SK-N-SH (cell line): Measurements from ENCODE around the gene GRM5. TPM values are rescaled to one million over a fixed set of nuclear protein-coding genes. Genes with fewer than 3 reads are reported as not detected.

Source experiments
- CTCF ChIA-PET: fragments of 300-600, 350-600 bp; formaldehyde crosslinking; extraction: SDS; loops from one replicate; lab custom pipeline; 2021; lab: Yijun Ruan, JAX
- POLR2A ChIA-PET: fragments of 350-600 bp; sonication (Branson Sonifier 250); formaldehyde crosslinking; extraction: SDS; loops from one replicate; lab custom pipeline; 2020; ENCODE audit warnings: antibody characterized with exemption, inconsistent platforms; lab: Yijun Ruan, JAX
- DNase-seq: peaks from one replicate; pipeline ENCODE4 v3.0.0; 2012
- H2AFZ ChIP-seq: fragments of 200-600 bp; sonication (generic); 2 replicates; pipeline ENCODE4 v1.8.1; 2016; ENCODE audit warnings: antibody characterized with exemption, mild to moderate bottlenecking, low read depth
- H3F3A ChIP-seq: fragments of 200-600 bp; sonication (generic); replicated peaks from 2 replicates; pipeline ENCODE3; 2016; ENCODE audit warnings: antibody characterized with exemption, mild to moderate bottlenecking; ENCODE audit not compliant: insufficient read depth
- H3K27ac ChIP-seq, 2 experiments: fragments of 200-500 bp in 1 of 2; fragments of 200-600 bp in 1 of 2; sonication (Bioruptor generic) in 1 of 2; sonication (generic), shearing (Covaris generic) in 1 of 2; 2 replicates each; pipeline versions ENCODE4 v1.5.1 to v1.6.1; 2014 to 2016; ENCODE audit warnings: low read depth in 2 of 2, inconsistent platforms in 1 of 2, low read length in 1 of 2, mild to moderate bottlenecking in 1 of 2, mixed read lengths in 1 of 2
- H3K27me3 ChIP-seq: fragments of 200-600 bp; sonication (generic), shearing (Covaris generic); 2 replicates; pipeline ENCODE4 v1.6.1; 2016; ENCODE audit warnings: mixed run types; ENCODE audit not compliant: insufficient read depth
- H3K36me3 ChIP-seq, 2 experiments: fragments of 200-500 bp in 1 of 2; fragments of 200-600 bp in 1 of 2; sonication (Bioruptor generic) in 1 of 2; sonication (generic) in 1 of 2; replicated peaks in 1 of 2; 2 replicates each; pipeline versions ENCODE3 to v1.5.1; 2014 to 2016; ENCODE audit warnings: low read length in 1 of 2, mild to moderate bottlenecking in 1 of 2; ENCODE audit not compliant: insufficient read depth in 2 of 2, control insufficient read depth in 1 of 2
- H3K4me1 ChIP-seq, 2 experiments: fragments of 200-500 bp in 1 of 2; fragments of 200-600 bp in 1 of 2; sonication (Bioruptor generic) in 1 of 2; sonication (generic), shearing (Covaris generic) in 1 of 2; 2 replicates each; pipeline versions ENCODE4 v1.5.1 to v1.6.1; 2014 to 2016; ENCODE audit warnings: low read depth in 1 of 2, low read length in 1 of 2, mixed run types in 1 of 2; ENCODE audit not compliant: insufficient read depth in 2 of 2, control insufficient read depth in 1 of 2
- H3K4me2 ChIP-seq: fragments of 200-600 bp; sonication (generic), shearing (Covaris generic); 2 replicates; pipeline ENCODE4 v1.6.1; 2017; ENCODE audit warnings: mixed run types
- H3K4me3 ChIP-seq, 2 experiments: fragments of 200-500 bp in 1 of 2; fragments of 200-600 bp in 1 of 2; sonication (Bioruptor generic) in 1 of 2; sonication (generic), shearing (Covaris generic) in 1 of 2; 2 replicates each; pipeline versions ENCODE4 v1.5.1 to v1.8.1; 2014 to 2016; ENCODE audit warnings: low read depth in 2 of 2, inconsistent platforms in 1 of 2, low read length in 1 of 2, mild to moderate bottlenecking in 1 of 2, mixed read lengths in 1 of 2, moderate library complexity in 1 of 2
- H3K79me2 ChIP-seq: fragments of 200-600 bp; sonication (generic); 2 replicates; pipeline ENCODE4 v1.8.1; 2017; ENCODE audit warnings: mild to moderate bottlenecking; ENCODE audit not compliant: insufficient read depth
- H3K9ac ChIP-seq: fragments of 200-600 bp; sonication (generic); 2 replicates; pipeline ENCODE4 v1.6.1; 2017; ENCODE audit warnings: mixed run types
- H3K9me2 ChIP-seq: fragments of 200-600 bp; sonication (generic); 2 replicates; pipeline ENCODE4 v1.6.1; 2017; ENCODE audit warnings: mixed run types
- H3K9me3 ChIP-seq: fragments of 200-600 bp; sonication (generic); 2 replicates; pipeline ENCODE4 v1.6.1; 2017; ENCODE audit warnings: mixed run types, mild to moderate bottlenecking, moderate library complexity
- H4K20me1 ChIP-seq: fragments of 200-600 bp; sonication (generic); 2 replicates; pipeline ENCODE4 v1.6.1; 2017; ENCODE audit warnings: mild to moderate bottlenecking, mixed run types; ENCODE audit not compliant: insufficient read depth
- CHD2 ChIP-seq: fragments of 150-350 bp; IDR thresholded peaks from 2 replicates; pipeline ENCODE4 v1.6.1; 2018; ENCODE audit warnings: low read length; ENCODE audit not compliant: partially characterized antibody
- ELF1 ChIP-seq: IDR thresholded peaks from 2 replicates; pipeline ENCODE4 v1.4.0; 2012
- FOXM1 ChIP-seq: IDR thresholded peaks from 2 replicates; pipeline ENCODE4 v1.4.0; 2012; ENCODE audit warnings: low read depth, mild to moderate bottlenecking
- MEF2A ChIP-seq: IDR thresholded peaks from 2 replicates; pipeline ENCODE4 v1.4.0; 2012; ENCODE audit warnings: low read depth, borderline replicate concordance
- NFIC ChIP-seq: IDR thresholded peaks from 2 replicates; pipeline ENCODE4 v1.4.0; 2012; ENCODE audit warnings: borderline replicate concordance
- RAD21 ChIP-seq: IDR thresholded peaks from 2 replicates; pipeline ENCODE4 v1.6.1; 2012; ENCODE audit warnings: mild to moderate bottlenecking, low read length
- RFX5 ChIP-seq: IDR thresholded peaks from 2 replicates; pipeline ENCODE4 v1.6.1; 2012; ENCODE audit warnings: mild to moderate bottlenecking, improper control_type of control experiment, low read length
- SIN3A ChIP-seq: IDR thresholded peaks from 2 replicates; pipeline ENCODE4 v1.6.1; 2012; ENCODE audit warnings: low read depth, mild to moderate bottlenecking, low read length, moderate library complexity, borderline replicate concordance
- SMC3 ChIP-seq: IDR thresholded peaks from 2 replicates; pipeline ENCODE4 v1.6.1; 2012; ENCODE audit warnings: low read depth, low read length, improper control_type of control experiment
- YY1 ChIP-seq: IDR thresholded peaks from 2 replicates; pipeline ENCODE4 v1.4.0; 2012; ENCODE audit warnings: low read depth, mild to moderate bottlenecking
- WGBS: methylation state at CpG from one replicate; pipeline ENCODE4 v1.1.6; 2017; ENCODE audit warnings: low lambda C conversion rate; 5-methylcytosine and 5-hydroxymethylcytosine counted together
- polyA plus RNA-seq, 3 experiments: library from polyadenylated mRNA; depleted of rRNA; stranded (reverse); fragments of >200 nt; gene quantifications; 2 replicates each; pipeline ENCODE4 v1.2.3, GENCODE V29; 2012
- TF ChIP-seq, protein P1 (sequence below): IDR thresholded peaks from 2 replicates; pipeline ENCODE4 v1.4.0; 2012; ENCODE audit warnings: low read depth
- TF ChIP-seq, protein P2 (sequence below): IDR thresholded peaks from 2 replicates; pipeline ENCODE4 v1.6.1; 2012; ENCODE audit warnings: mild to moderate bottlenecking, low read depth, low read length, moderate library complexity
- TF ChIP-seq, protein P3 (sequence below): fragments of 150-350 bp; IDR thresholded peaks from 2 replicates; pipeline ENCODE4 v1.6.1; 2016; ENCODE audit warnings: mild to moderate bottlenecking, low read depth, low read length
- TF ChIP-seq, protein P4 (sequence below): IDR thresholded peaks from 2 replicates; pipeline ENCODE4; 2012

Gene GRM5
- polyA plus RNA-seq, 1 of the 3 experiments (the other 2 are of a cell fraction) = not detected

DNA sequence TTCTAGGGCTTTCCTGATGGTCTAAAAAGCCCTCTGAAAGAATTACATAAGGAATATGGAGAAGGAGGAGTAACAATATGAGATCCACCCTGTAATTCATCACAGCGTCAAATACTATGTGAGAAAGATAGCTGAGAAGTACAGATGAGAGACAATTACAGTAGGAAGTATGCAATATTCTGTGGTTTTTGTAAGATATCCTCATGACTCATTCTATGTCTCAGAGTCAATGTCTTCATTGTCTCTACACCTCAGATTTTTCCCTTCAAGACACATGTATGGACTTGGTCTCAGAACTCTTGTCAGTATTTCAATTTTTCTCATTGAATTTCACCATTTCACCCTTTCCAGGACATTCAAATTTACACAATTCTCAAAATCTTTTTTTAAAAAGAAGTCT, 385.0 kb downstream of the GRM5 start:
- no peaks in the 10 kb centered on the region for H3K9me2 ChIP-seq
- H3K27ac ChIP-seq = no peak overlapping the region
- H3K27me3 ChIP-seq = no peaks in the 10 kb centered on the region
- H3K36me3 ChIP-seq = no peaks in the 10 kb centered on the region
- H3K9ac ChIP-seq = no peak overlapping the region
- no peaks in the 10 kb centered on the region for H3K9me3 ChIP-seq
- no peak overlapping the region for H3K4me2 ChIP-seq
- no peak overlapping the region for H3K4me3 ChIP-seq
- H3K79me2 ChIP-seq = no peaks in the 10 kb centered on the region
- WGBS = 44% methylated on average over 1 of the region's 1 CpG
- H2AFZ ChIP-seq = no peak overlapping the region
- H3F3A ChIP-seq = no peaks in the 10 kb centered on the region
- ChIA-PET POLR2A (no interaction called here), CTCF (no interaction called here)
- H3K4me1 ChIP-seq = no peaks in the 10 kb centered on the region
- no peak for DNase-seq
- TF ChIP-seq YY1 = no peak
- no peak for TF ChIP-seq RFX5
- TF ChIP-seq, protein P1, sequence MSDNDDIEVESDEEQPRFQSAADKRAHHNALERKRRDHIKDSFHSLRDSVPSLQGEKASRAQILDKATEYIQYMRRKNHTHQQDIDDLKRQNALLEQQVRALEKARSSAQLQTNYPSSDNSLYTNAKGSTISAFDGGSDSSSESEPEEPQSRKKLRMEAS = no peak
- TF ChIP-seq SIN3A = no peak
- no peak for TF ChIP-seq SMC3
- TF ChIP-seq FOXM1 = no peak
- no peak for TF ChIP-seq CHD2
- TF ChIP-seq ELF1 = no peak
- TF ChIP-seq, protein P2, sequence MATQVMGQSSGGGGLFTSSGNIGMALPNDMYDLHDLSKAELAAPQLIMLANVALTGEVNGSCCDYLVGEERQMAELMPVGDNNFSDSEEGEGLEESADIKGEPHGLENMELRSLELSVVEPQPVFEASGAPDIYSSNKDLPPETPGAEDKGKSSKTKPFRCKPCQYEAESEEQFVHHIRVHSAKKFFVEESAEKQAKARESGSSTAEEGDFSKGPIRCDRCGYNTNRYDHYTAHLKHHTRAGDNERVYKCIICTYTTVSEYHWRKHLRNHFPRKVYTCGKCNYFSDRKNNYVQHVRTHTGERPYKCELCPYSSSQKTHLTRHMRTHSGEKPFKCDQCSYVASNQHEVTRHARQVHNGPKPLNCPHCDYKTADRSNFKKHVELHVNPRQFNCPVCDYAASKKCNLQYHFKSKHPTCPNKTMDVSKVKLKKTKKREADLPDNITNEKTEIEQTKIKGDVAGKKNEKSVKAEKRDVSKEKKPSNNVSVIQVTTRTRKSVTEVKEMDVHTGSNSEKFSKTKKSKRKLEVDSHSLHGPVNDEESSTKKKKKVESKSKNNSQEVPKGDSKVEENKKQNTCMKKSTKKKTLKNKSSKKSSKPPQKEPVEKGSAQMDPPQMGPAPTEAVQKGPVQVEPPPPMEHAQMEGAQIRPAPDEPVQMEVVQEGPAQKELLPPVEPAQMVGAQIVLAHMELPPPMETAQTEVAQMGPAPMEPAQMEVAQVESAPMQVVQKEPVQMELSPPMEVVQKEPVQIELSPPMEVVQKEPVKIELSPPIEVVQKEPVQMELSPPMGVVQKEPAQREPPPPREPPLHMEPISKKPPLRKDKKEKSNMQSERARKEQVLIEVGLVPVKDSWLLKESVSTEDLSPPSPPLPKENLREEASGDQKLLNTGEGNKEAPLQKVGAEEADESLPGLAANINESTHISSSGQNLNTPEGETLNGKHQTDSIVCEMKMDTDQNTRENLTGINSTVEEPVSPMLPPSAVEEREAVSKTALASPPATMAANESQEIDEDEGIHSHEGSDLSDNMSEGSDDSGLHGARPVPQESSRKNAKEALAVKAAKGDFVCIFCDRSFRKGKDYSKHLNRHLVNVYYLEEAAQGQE = no peak
- TF ChIP-seq, protein P3, sequence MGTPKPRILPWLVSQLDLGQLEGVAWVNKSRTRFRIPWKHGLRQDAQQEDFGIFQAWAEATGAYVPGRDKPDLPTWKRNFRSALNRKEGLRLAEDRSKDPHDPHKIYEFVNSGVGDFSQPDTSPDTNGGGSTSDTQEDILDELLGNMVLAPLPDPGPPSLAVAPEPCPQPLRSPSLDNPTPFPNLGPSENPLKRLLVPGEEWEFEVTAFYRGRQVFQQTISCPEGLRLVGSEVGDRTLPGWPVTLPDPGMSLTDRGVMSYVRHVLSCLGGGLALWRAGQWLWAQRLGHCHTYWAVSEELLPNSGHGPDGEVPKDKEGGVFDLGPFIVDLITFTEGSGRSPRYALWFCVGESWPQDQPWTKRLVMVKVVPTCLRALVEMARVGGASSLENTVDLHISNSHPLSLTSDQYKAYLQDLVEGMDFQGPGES = no peak
- TF ChIP-seq MEF2A = no peak
- no peaks in the 10 kb centered on the region for H4K20me1 ChIP-seq

DNA sequence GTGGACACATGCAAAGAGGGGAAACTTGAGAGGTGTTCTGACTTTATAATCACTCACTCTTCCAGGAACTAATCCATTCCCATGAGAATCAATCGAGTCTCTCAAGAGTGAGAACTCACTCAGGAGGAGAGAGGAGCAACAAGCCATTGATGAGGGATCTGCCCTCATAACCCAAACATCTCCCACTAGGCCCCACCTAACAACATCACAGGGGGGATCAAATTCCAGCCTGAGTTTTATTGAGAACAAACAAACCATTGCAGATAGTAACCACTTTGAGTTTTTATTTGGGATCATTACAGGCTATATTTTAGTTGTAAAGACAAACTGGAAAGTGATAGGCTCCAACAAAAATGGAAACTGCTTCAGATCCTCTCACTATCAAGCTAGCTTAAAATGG, 399.4 kb downstream of the GRM5 start:
- H2AFZ ChIP-seq = no peak overlapping the region
- H3K4me2 ChIP-seq = no peak overlapping the region
- H3K79me2 ChIP-seq = no peaks in the 10 kb centered on the region
- CTCF ChIA-PET = no interaction called here
- no peaks in the 10 kb centered on the region for H3K4me1 ChIP-seq
- H3K9me2 ChIP-seq = no peaks in the 10 kb centered on the region
- TF ChIP-seq CHD2 = no peak
- no peak for TF ChIP-seq NFIC
- TF ChIP-seq, protein P4, sequence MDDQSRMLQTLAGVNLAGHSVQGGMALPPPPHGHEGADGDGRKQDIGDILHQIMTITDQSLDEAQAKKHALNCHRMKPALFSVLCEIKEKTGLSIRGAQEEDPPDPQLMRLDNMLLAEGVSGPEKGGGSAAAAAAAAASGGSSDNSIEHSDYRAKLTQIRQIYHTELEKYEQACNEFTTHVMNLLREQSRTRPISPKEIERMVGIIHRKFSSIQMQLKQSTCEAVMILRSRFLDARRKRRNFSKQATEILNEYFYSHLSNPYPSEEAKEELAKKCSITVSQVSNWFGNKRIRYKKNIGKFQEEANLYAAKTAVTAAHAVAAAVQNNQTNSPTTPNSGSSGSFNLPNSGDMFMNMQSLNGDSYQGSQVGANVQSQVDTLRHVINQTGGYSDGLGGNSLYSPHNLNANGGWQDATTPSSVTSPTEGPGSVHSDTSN = no peak
- TF ChIP-seq RAD21 = no peak
- no peak for TF ChIP-seq SMC3
- TF ChIP-seq SIN3A = no peak
- no peak overlapping the region for H3K9ac ChIP-seq
- no peaks in the 10 kb centered on the region for H3K27me3 ChIP-seq
- H4K20me1 ChIP-seq = no peaks in the 10 kb centered on the region
- H3K4me3 ChIP-seq = no peak overlapping the region
- WGBS = 0% methylated on average over 1 of the region's 1 CpG
- no peaks in the 10 kb centered on the region for H3K36me3 ChIP-seq
- no peaks in the 10 kb centered on the region for H3K9me3 ChIP-seq
- H3K27ac ChIP-seq = no peak overlapping the region
- no peak for DNase-seq
- no peaks in the 10 kb centered on the region for H3F3A ChIP-seq
- POLR2A ChIA-PET = no interaction called here
